ENCODE data around the gene LRRC23.
"Not testable (repeated sequence)": the region's sequence is repeated elsewhere in the genome, so short reads cannot be mapped to it uniquely, and the experiment has no call there.

Gene LRRC23

GRCh38 chr12:6863033-6863432 lies 41.6 kb upstream of the LRRC23 start:
- TF ChIP-seq, protein P1, sequence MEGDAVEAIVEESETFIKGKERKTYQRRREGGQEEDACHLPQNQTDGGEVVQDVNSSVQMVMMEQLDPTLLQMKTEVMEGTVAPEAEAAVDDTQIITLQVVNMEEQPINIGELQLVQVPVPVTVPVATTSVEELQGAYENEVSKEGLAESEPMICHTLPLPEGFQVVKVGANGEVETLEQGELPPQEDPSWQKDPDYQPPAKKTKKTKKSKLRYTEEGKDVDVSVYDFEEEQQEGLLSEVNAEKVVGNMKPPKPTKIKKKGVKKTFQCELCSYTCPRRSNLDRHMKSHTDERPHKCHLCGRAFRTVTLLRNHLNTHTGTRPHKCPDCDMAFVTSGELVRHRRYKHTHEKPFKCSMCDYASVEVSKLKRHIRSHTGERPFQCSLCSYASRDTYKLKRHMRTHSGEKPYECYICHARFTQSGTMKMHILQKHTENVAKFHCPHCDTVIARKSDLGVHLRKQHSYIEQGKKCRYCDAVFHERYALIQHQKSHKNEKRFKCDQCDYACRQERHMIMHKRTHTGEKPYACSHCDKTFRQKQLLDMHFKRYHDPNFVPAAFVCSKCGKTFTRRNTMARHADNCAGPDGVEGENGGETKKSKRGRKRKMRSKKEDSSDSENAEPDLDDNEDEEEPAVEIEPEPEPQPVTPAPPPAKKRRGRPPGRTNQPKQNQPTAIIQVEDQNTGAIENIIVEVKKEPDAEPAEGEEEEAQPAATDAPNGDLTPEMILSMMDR (IDR thresholded peaks at IDR 0.05; ENCODE audit: low read depth, low read length): no peak
- no peak overlapping the region for H3K4me3 ChIP-seq (ENCODE audit: low read depth, low read length)

GRCh38 chr12:6863586-6864321 lies 40.9 kb upstream of the LRRC23 start:
- H3K4me3 ChIP-seq (ENCODE audit: low read depth, low read length): no peak overlapping the region
- TF ChIP-seq, protein P1 (IDR thresholded peaks at IDR 0.05; ENCODE audit: low read depth, low read length): no peak

- H3K4me3 ChIP-seq (ENCODE audit: low read depth, low read length): not testable (repeated sequence)
These were observed 39.3 kb upstream of the LRRC23 start for GRCh38 chr12:6865307-6865706.

DNA sequence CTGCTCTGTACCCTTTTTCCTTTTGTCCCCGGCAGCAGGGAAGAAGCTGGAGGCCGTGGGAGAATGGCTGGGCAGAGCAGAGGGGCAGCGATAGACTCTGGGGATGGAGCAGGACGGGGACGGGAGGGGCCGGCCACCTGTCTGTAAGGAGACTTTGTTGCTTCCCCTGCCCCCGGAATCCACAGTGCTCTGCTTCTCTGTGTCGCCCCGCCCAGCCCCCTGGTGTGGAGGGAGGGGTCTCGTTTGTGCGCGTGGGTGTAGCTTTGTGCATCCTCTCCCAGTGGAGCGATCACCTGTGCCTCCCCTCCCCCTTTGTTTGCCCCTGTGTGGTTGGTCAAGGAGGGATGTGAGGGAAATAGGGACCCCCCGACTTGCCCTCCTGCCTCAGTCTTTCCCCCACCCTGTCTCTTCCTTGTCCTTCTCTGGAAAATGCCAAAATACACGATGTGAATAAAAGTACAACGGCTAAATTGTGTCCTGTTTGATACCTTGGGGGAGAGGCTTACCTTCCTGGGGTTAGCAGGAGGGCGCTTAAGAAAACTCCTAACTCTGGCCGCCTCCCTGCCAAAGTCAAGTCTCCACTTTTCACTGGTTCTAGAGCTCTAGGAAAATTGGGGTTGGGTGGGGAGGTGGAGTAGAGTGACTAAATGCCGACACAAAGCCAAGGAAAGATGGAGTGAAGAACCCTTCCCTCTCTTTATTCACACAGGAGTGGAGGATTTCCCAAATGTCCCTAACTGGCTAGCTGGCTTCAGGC lies 38.3 kb upstream of the LRRC23 start:
- H3K4me3 ChIP-seq (ENCODE audit: low read depth, low read length): no peak overlapping the region
- TF ChIP-seq, protein P1 (IDR thresholded peaks at IDR 0.05; ENCODE audit: low read depth, low read length): no peak

DNA sequence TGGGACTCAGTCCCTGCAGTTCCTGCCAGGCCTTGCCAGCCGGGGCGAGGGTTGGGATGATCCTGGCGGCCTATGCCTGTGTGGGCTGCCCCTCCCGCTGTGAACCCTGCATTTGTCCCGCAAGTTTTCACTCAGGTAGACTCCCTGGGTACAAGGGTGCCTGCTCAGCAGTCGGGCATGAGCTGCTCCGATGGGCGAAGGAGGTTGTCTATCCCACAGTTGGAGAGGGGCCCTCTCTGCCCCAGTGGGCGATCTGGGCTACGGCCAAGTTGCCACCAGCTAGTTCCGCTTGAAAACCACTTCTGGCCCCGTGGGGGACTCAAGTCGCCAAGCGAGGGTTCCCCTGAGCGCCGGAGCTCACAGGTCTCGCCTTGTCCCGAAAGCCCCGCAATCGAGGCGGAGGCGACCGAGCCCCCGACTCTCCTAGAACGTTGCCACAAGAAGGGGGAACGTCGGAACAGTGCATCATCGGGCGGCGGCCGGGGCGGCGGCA lies 37.7 kb upstream of the LRRC23 start:
- peak overlapping the region; percentile 51 for H3K4me3 ChIP-seq (ENCODE audit: low read depth, low read length)
- TF ChIP-seq, protein P1 (IDR thresholded peaks at IDR 0.05; ENCODE audit: low read depth, low read length): no peak

- TF ChIP-seq, protein P1 (IDR thresholded peaks at IDR 0.05; ENCODE audit: low read depth, low read length): no peak
- H3K4me3 ChIP-seq (ENCODE audit: low read depth, low read length): peak within 1 kb of the TSS; percentile 80
These were observed 37.0 kb upstream of the LRRC23 start, which contains the start of gene TPI1 for GRCh38 chr12:6867413-6868210. Gene TPI1 (plus strand): TSS chr12:6867531. CDS start chr12:6867567, 36 bp downstream.

- H3K4me3 ChIP-seq (ENCODE audit: low read depth, low read length): peak overlapping the region; percentile 80
- TF ChIP-seq, protein P1 (IDR thresholded peaks at IDR 0.05; ENCODE audit: low read depth, low read length): no peak
These were observed 36.2 kb upstream of the LRRC23 start for GRCh38 chr12:6868211-6869048.

Measured in WI38 (cell line).